HUES48 (cell line): ENCODE measurements around the gene MAT2B.
A peak's percentile ranks its signal among the peaks of the same experiment; 100 is the strongest.

ENCODE experiments used
- H3K27ac ChIP-seq: one replicate; pipeline ENCODE4 v1.7.0; 2013; ENCODE audit warnings: low read depth, low read length, inconsistent platforms
- H3K27me3 ChIP-seq: 2 replicates; pipeline ENCODE4 v1.6.1; 2013; ENCODE audit warnings: mild to moderate bottlenecking, low read length; ENCODE audit not compliant: control insufficient read depth, insufficient read depth
- H3K36me3 ChIP-seq: 2 replicates; pipeline ENCODE4 v1.6.1; 2013; ENCODE audit warnings: low read length; ENCODE audit not compliant: control insufficient read depth, insufficient read depth
- H3K4me1 ChIP-seq: 2 replicates; pipeline ENCODE4 v1.6.1; 2013; ENCODE audit warnings: mild to moderate bottlenecking, low read length; ENCODE audit not compliant: control insufficient read depth, insufficient read depth
- H3K4me3 ChIP-seq: 2 replicates; pipeline ENCODE4 v1.5.1; 2013; ENCODE audit warnings: mild to moderate bottlenecking, low read depth, low read length
- H3K9ac ChIP-seq: 2 replicates; pipeline ENCODE4 v1.6.1; 2013; ENCODE audit warnings: mild to moderate bottlenecking, low read depth, low read length, moderate library complexity
- H3K9me3 ChIP-seq: 2 replicates; pipeline ENCODE4 v1.6.1; 2013; ENCODE audit warnings: low read length; ENCODE audit not compliant: control insufficient read depth, insufficient read depth

MAT2B gene

GRCh38 chr5:163475411-163475810, 30.0 kb upstream of the MAT2B start:
- no peaks in the 10 kb centered on the region for H3K27me3 ChIP-seq
- H3K9ac ChIP-seq = no peak overlapping the region
- H3K4me1 ChIP-seq = no peaks in the 10 kb centered on the region
- H3K4me3 ChIP-seq = no peak overlapping the region
- peaks cover 100% of the 10 kb centered on the region for H3K36me3 ChIP-seq
- H3K9me3 ChIP-seq = no peaks in the 10 kb centered on the region
- H3K27ac ChIP-seq = no peak overlapping the region

DNA sequence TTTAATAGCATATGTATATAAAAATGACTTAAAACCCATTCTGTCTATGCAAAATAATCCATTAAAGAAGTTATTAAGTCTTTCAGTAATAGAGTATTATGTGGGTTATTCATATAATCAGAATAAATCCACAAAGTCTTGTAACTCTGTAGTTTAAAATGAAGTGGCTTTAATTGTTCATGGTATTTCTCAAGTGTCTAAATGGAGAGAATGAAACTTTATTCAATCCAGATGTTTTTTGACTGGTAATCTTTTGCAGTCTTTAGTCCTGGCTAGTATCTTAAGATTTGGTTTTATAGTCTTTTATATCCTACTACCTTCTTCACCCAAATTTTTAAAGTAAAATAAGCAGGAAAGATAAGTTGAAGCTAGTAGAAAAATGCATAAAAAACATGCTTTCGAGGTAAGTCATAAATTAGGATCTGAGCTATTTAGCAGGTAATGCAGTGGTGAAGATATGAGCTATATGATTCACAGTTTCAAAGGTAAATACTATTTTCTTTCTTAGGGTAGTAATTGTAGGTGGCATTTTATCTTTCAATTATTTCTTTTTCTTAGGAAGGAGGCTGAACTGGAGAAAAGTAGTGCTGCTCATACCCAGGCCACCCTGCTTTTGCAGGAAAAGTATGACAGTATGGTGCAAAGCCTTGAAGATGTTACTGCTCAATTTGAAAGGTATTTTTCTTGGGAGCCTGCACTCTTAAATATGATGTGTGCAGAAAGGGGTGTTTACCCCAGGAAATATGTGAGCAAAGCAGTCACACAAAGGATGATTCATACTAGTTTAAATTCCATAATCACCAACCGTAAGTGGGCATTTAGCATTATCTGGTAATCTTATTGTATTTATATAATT, 27.1 kb upstream of the MAT2B start:
- Histone ChIP-seq H3K9me3 (no peaks in the 10 kb centered on the region), H3K4me3 (no peak overlapping the region), H3K27me3 (no peaks in the 10 kb centered on the region), H3K4me1 (no peaks in the 10 kb centered on the region), H3K36me3 (peaks cover 99% of the 10 kb centered on the region), H3K27ac (no peak overlapping the region), H3K9ac (no peak overlapping the region)

GRCh38 chr5:163478982-163479271, 26.5 kb upstream of the MAT2B start:
- Histone ChIP-seq H3K4me3 (no peak overlapping the region), H3K36me3 (peaks cover 99% of the 10 kb centered on the region), H3K4me1 (no peaks in the 10 kb centered on the region), H3K9me3 (no peaks in the 10 kb centered on the region), H3K27ac (no peak overlapping the region), H3K9ac (no peak overlapping the region), H3K27me3 (no peaks in the 10 kb centered on the region)

DNA sequence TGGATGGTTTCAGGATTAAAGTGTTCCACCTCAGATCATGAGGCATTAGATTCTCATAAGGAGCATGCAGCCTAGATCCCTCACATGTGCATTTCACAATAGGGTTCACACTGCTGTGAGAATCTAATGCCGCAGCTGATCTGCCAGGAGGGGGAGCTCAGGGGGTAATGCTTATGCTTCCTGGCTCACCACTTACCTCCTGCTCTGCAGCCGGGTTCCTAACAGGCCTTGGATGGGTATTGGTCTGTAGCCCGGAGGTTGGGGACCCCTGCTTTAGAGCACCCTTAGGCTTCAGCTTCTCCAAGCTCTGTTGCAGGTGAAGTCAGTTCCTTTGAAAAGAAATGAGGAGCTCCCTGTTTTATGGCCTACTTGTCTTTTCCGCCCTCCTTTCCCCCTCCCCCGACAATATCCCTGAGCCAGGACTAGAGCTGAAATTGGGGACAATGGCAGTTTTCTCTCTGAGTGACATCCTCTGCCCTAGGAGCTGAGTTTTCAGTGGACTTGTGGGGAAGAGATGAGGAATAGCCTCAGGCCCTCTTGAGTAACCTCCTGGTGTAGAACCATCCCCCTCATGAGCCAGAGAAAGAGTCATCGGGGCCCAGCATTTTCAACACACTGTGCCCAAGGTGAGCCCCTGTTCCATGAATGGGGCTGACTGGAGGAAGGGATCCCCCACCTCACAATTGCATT, 16.2 kb upstream of the MAT2B start:
- H3K27ac ChIP-seq = no peak overlapping the region
- peaks cover 84% of the 10 kb centered on the region for H3K36me3 ChIP-seq
- no peak overlapping the region for H3K9ac ChIP-seq
- H3K4me3 ChIP-seq = no peak overlapping the region
- H3K27me3 ChIP-seq = no peaks in the 10 kb centered on the region
- H3K9me3 ChIP-seq = no peaks in the 10 kb centered on the region; the same call in 1 of the 2 replicates
- H3K4me1 ChIP-seq = no peaks in the 10 kb centered on the region

- Histone ChIP-seq H3K9ac (no peak overlapping the region), H3K27ac (no peak overlapping the region), H3K27me3 (no peaks in the 10 kb centered on the region), H3K9me3 (no peaks in the 10 kb centered on the region; the same call in 1 of the 2 replicates), H3K4me1 (no peaks in the 10 kb centered on the region), H3K4me3 (no peak overlapping the region), H3K36me3 (peaks cover 79% of the 10 kb centered on the region)
These were observed 15.7 kb upstream of the MAT2B start for GRCh38 chr5:163489745-163490075.

GRCh38 chr5:163496286-163496685, 9.1 kb upstream of the MAT2B start:
- H3K36me3 ChIP-seq = peaks cover 21% of the 10 kb centered on the region
- no peak overlapping the region for H3K9ac ChIP-seq
- H3K4me3 ChIP-seq = no peak overlapping the region
- no peak overlapping the region for H3K27ac ChIP-seq
- H3K27me3 ChIP-seq = no peaks in the 10 kb centered on the region
- no peaks in the 10 kb centered on the region for H3K4me1 ChIP-seq
- H3K9me3 ChIP-seq = no peaks in the 10 kb centered on the region

GRCh38 chr5:163497315-163497714, 8.1 kb upstream of the MAT2B start:
- Histone ChIP-seq H3K36me3 (peaks cover 10% of the 10 kb centered on the region), H3K9me3 (no peaks in the 10 kb centered on the region), H3K4me1 (peaks cover 4% of the 10 kb centered on the region), H3K27me3 (no peaks in the 10 kb centered on the region), H3K9ac (no peak overlapping the region), H3K27ac (no peak overlapping the region), H3K4me3 (no peak overlapping the region)

DNA sequence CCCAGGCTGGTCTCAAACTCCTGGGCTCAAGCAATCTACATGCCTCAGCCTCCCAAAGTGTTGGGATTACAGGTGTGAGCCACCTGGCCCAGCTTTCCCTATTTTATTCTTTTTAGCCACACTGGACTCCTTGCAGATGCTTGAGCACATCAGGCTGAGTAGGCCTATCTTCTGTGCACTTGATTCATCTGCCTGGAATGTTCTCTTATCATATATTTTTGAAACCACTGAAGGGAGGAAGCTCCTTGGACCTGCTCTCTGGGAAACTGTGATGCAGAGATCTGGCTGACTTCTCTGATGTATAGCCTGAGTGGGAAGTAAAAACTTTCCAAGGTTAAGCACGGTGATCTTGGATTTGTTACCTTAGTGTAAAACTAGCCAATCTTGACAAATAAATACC, 6.5 kb upstream of the MAT2B start:
- Histone ChIP-seq H3K27ac (no peak overlapping the region), H3K9me3 (no peaks in the 10 kb centered on the region), H3K4me1 (peaks cover 10% of the 10 kb centered on the region), H3K27me3 (no peaks in the 10 kb centered on the region), H3K36me3 (no peaks in the 10 kb centered on the region), H3K9ac (no peak overlapping the region), H3K4me3 (no peak overlapping the region)

GRCh38 chr5:163502521-163502920, 2.9 kb upstream of the MAT2B start:
- Histone ChIP-seq H3K4me1 (peaks cover 21% of the 10 kb centered on the region), H3K36me3 (no peaks in the 10 kb centered on the region), H3K27ac (peak overlapping the region; percentile 98), H3K9me3 (no peaks in the 10 kb centered on the region), H3K9ac (peak overlapping the region; percentile 91; the same call in 1 of the 2 replicates), H3K27me3 (no peaks in the 10 kb centered on the region), H3K4me3 (peak overlapping the region; percentile 96)

DNA sequence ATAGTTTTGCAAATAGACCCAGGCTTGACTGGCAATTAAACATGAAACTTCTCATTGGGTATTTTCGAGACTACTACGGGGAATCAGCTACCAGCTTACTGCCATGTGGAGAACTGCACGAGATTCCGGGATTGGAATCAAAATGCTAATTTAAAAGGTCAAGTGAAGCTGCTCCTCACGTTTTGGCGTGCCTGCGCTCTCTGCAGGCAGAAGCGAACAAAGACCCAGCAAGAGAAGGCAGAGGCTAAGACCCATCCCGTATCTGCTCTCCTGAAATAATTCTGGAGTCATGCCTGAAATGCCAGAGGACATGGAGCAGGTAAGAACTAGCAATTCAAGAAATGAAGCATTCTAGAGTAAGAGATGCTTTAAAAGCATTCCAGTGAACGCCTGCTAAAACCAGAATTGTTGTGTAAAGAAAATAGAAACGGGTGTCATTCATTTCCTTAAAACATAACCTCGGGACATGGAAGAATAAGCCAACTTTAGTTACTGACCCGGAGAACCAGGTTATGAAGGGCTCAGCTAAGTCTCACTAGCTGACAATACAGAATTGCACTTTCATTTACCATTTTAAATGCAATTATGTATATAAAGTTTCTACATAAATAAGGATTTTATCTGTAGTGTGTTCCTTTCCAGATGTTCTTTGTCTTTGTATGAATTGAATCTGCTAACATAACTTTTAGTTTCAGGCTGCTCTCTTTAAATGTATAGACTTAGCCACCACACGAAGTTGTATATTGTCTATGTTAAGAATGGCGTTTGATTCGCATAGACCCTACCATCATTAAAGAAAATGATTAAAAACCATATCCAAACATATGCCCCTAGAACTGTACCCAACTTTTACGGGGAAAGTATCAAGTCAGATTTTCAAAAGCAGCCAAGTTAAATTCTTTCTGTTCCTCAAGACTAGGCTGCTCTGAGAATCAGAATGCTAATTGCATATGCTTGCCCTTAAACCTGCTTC, 2.0 kb upstream of the MAT2B start:
- H3K4me1 ChIP-seq = peaks cover 23% of the 10 kb centered on the region
- no peaks in the 10 kb centered on the region for H3K27me3 ChIP-seq
- peak overlapping the region; percentile 98 for H3K27ac ChIP-seq
- H3K36me3 ChIP-seq = no peaks in the 10 kb centered on the region
- no peaks in the 10 kb centered on the region for H3K9me3 ChIP-seq
- peak overlapping the region; percentile 96 for H3K4me3 ChIP-seq
- peak overlapping the region; percentile 91 for H3K9ac ChIP-seq
